Activated T-helper 17 cell treated with anti-CD3 and anti-CD28 coated beads, Interleukin-2, amount 50 U/mL, for 72 hours (primary cell): ENCODE data around the gene KCNAB3. TPM values are rescaled to one million over a fixed set of nuclear protein-coding genes. Genes with fewer than 3 reads are reported as not detected.

Experiments used
- ATAC-seq: fragments of 150-1000 bp; cut with Tn5 transposase; replicated peaks from 2 replicates; pipeline ENCODE4 v1.10.0; 2021; ENCODE audit warnings: mild to moderate bottlenecking, moderate library complexity
- H3K27ac Mint-ChIP-seq: one replicate; pipeline ENCODE4 v1.8.0; 2022; ENCODE audit warnings: mixed read lengths
- H3K27me3 Mint-ChIP-seq: one replicate; pipeline ENCODE4 v1.8.0; 2022; ENCODE audit warnings: mixed read lengths
- H3K36me3 Mint-ChIP-seq: one replicate; pipeline ENCODE4 v1.8.0; 2022; ENCODE audit warnings: low read depth, mild to moderate bottlenecking, mixed read lengths
- H3K4me1 Mint-ChIP-seq: one replicate; pipeline ENCODE4 v1.8.0; 2022; ENCODE audit warnings: mixed read lengths
- H3K4me3 Mint-ChIP-seq: one replicate; pipeline ENCODE4 v1.8.0; 2022; ENCODE audit warnings: mild to moderate bottlenecking, mixed read lengths
- H3K9me3 Mint-ChIP-seq: one replicate; pipeline ENCODE4 v1.8.0; 2022; ENCODE audit warnings: mixed read lengths
- total RNA-seq, 2 donors: library from RNA; stranded (reverse); gene quantifications; one replicate each; pipeline ENCODE4 v1.2.3, GENCODE V29; 2022

The KCNAB3 gene
- total RNA-seq, 2 donors from 2014 or later = 8.6 to 11.9 TPM

GRCh38 chr17:7897773-7898172, 31.9 kb downstream of the KCNAB3 start:
- no peaks in the 10 kb centered on the region for H3K9me3 Mint-ChIP-seq
- H3K27me3 Mint-ChIP-seq = no peaks in the 10 kb centered on the region
- H3K27ac Mint-ChIP-seq = peak overlapping the region; percentile 83
- H3K4me1 Mint-ChIP-seq = peaks cover 22% of the 10 kb centered on the region
- ATAC-seq = peak; percentile 96
- peak overlapping the region; percentile 50 for H3K4me3 Mint-ChIP-seq
- no peaks in the 10 kb centered on the region for H3K36me3 Mint-ChIP-seq

DNA sequence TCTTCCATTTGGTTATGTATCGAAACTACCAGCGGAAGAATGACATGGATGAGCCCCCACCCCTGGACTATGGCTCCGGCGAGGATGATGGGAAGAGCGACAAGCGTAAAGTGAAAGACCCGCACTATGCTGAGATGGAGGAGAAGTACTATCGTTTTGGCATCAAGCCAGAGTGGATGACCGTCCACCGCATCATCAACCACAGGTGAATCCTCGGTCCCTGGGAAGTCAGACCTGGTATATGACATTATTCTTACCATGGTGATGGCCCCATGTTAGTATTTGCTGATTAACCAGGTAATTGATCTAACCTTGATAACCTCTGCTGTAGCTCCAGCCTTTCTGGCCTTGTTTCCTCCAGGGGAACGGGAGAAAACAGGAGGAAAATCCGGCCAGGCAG, 32.6 kb downstream of the KCNAB3 start:
- Mint-ChIP-seq H3K27ac (peak overlapping the region; percentile 83), H3K4me1 (peaks cover 22% of the 10 kb centered on the region), H3K36me3 (no peaks in the 10 kb centered on the region), H3K4me3 (peak overlapping the region; percentile 50), H3K9me3 (no peaks in the 10 kb centered on the region), H3K27me3 (no peaks in the 10 kb centered on the region)
- ATAC-seq = peak; percentile 50

- Mint-ChIP-seq H3K27me3 (no peaks in the 10 kb centered on the region), H3K27ac (peak overlapping the region; percentile 39), H3K36me3 (no peaks in the 10 kb centered on the region), H3K4me1 (peaks cover 27% of the 10 kb centered on the region), H3K9me3 (no peaks in the 10 kb centered on the region), H3K4me3 (no peak overlapping the region)
- ATAC-seq = no peak
Measured at GRCh38 chr17:7894866-7895265, 34.8 kb downstream of the KCNAB3 start.

DNA sequence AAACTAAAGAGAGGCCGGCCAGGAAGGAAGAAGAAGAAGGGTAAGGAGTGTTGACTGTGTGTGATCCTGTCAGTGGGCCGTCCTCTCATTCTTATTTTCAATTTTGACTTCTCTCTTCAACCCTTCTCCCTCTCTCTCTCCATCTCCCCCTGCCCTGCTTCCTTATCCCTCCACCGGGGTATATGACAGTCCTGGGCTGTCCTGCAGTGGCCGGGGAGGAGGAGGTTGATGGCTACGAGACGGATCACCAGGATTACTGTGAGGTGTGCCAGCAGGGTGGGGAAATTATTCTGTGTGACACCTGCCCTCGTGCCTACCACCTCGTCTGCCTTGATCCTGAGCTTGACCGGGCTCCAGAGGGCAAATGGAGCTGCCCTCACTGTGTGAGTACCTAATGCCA, 35.4 kb downstream of the KCNAB3 start:
- Mint-ChIP-seq H3K27ac (peak overlapping the region; percentile 39), H3K9me3 (no peaks in the 10 kb centered on the region), H3K36me3 (no peaks in the 10 kb centered on the region), H3K4me1 (peaks cover 26% of the 10 kb centered on the region), H3K27me3 (no peaks in the 10 kb centered on the region), H3K4me3 (no peak overlapping the region)
- ATAC-seq = no peak

GRCh38 chr17:7893187-7893880, 36.3 kb downstream of the KCNAB3 start:
- Mint-ChIP-seq H3K4me1 (peaks cover 26% of the 10 kb centered on the region), H3K27ac (no peak overlapping the region), H3K4me3 (no peak overlapping the region), H3K36me3 (no peaks in the 10 kb centered on the region), H3K9me3 (no peaks in the 10 kb centered on the region), H3K27me3 (no peaks in the 10 kb centered on the region)
- no peak for ATAC-seq

DNA sequence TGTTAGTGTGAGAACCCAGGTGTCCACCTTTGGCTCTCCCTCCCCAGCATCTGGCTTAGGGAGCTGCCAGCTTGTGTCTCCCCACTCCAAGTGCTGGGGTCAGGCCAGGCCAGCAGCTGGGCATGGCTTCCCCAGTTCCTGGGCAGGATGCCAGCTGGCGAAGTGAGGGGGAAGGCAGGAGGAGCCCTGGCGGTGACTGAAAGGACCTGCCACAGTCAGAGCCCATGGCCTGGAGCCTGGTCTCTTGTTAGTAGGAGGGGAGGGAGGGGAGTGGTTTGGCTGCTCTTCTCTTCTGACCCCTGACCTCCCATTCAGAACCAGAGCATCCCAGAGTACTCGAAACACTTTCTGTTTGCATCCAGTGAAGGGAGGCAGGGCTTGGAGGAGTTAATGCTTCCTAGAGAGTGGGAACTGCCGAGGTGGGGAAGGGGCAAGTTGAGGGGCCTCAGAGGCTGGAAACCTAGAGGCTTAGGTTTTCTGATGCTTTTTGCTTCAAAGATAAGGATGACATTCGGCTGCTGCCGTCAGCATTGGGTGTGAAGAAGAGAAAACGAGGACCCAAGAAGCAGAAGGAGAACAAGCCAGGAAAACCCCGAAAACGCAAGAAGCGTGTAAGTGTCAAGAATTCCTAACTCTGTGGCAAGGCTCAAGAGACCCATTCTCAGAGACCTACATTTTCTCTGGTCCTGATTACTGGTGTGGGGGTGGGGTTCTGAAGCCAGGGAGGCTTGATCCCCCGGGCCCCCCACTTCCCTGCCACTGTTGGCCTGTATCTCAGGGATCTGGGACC, 40.3 kb downstream of the KCNAB3 start:
- ATAC-seq = peak; percentile 5
- Mint-ChIP-seq H3K9me3 (no peaks in the 10 kb centered on the region), H3K4me3 (no peak overlapping the region), H3K36me3 (peaks cover 11% of the 10 kb centered on the region), H3K27ac (no peak overlapping the region), H3K4me1 (peaks cover 10% of the 10 kb centered on the region), H3K27me3 (no peaks in the 10 kb centered on the region)

DNA sequence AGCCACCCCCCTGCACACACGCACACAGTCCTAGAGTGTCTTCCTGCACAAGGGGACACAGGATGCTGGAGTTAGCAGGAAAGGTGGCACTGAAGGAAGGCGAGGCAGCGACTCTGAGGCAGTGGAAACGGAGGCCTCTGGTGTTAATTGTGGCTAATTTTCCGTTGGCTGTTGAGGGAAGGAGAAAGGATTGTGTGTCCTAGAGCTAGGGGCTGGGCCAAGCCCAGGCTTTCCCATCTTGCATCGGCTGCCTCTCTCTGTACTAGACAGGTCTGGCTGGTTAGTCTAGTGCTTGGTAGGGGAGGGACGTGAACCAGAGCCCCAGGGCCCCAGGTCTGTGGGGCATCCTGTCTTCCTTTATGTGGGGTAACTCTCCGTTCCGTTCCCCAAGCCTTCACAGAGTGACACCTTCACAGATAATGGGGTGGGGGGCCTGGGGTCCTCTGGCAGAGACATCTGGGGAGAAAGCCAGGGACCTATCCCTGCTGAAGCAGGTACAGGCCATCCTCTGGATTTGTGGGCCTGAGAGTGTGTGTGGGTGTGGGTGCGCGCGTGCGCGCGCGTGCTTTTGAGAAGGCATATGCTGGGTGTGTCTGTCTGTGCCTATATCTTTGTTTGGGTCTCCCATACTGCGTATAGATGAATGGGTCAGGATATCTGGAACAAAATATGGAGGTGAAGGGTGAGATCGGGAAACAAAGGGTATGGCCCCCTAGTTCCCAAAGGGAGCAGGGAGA, 41.3 kb downstream of the KCNAB3 start, which contains the start of gene CHD3:
Gene CHD3 (plus strand): TSS at position 606 of the 737 bp plus-strand sequence. CDS start 212 bp downstream, outside the sequence.
- no peak within 1 kb of the TSS for H3K27ac Mint-ChIP-seq
- H3K4me1 Mint-ChIP-seq = peaks cover 10% of the 10 kb centered on the region
- peaks cover 11% of the 10 kb centered on the region for H3K36me3 Mint-ChIP-seq
- ATAC-seq = peak; percentile 53
- H3K9me3 Mint-ChIP-seq = no peaks in the 10 kb centered on the region
- no peak within 1 kb of the TSS for H3K4me3 Mint-ChIP-seq
- no peaks in the 10 kb centered on the region for H3K27me3 Mint-ChIP-seq

GRCh38 chr17:7887482-7888183, 42.0 kb downstream of the KCNAB3 start:
- Mint-ChIP-seq H3K27me3 (no peaks in the 10 kb centered on the region), H3K4me1 (peaks cover 10% of the 10 kb centered on the region), H3K36me3 (peaks cover 11% of the 10 kb centered on the region), H3K4me3 (no peak overlapping the region), H3K9me3 (no peaks in the 10 kb centered on the region), H3K27ac (no peak overlapping the region)
- ATAC-seq = peak; percentile 79

DNA sequence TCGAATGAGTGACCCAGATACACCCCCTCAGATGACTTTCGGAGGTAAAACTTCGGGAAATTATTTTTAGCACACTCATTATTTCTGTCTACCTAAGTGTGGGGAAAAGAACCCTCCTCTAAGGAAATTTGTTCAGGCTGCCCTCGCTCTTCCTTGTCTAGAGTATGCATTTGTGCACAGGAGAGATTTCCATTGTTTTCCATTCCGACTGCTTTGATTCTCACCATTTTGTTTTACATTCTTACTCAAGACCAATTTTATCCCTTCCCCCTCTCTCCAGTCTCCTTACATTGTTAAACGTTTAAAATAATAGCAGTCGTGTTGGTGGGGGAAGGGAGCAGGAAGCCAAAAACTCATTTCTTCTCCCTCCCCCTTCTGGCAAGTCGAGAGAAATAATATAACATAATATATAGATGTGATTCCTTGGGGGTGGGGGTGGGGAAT, 42.6 kb downstream of the KCNAB3 start:
- no peak for ATAC-seq
- H3K36me3 Mint-ChIP-seq = peaks cover 11% of the 10 kb centered on the region

DNA sequence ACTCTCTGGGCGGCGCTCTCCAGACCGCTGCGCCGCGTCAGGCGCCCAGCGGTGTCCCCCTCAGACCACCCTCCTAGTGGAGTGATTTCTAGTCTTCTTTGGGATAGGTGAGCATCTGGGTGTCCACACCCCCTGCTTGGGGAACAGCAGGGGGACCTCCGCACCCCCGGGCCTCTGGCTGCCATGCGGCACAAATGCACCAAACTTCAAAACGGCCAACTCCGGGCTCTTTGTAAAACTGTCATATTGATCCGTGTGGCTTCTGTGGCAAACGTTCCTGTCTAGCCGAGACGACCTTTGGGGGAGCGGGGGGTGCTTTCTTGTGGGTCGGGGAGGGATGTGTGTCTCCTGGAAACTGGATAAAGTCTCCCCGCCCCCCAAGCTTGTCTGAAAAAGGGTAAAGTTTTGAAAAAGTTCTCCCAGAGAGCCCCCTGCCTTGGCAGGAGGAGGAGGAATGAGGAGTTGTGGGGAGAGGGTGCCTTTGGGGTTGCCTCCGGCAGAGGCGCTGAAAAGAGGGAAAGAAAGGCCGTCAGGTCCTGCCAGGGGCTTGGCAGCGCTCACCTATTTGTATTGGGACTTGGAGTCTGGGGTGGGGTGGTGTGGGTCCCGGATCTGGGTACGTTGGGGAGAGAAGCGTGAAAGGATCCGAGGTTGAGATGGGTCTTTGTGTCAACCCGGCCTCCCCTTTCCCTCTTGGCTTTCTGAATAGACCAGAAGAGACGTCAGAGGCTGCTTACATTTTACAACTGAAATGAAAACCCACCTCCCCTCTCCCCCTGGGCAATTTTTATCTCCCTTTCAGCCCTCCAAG, 43.2 kb downstream of the KCNAB3 start:
- H3K27me3 Mint-ChIP-seq = no peaks in the 10 kb centered on the region
- no peak overlapping the region for H3K4me3 Mint-ChIP-seq
- H3K36me3 Mint-ChIP-seq = peaks cover 11% of the 10 kb centered on the region
- no peak overlapping the region for H3K27ac Mint-ChIP-seq
- ATAC-seq = peak; percentile 5
- no peaks in the 10 kb centered on the region for H3K9me3 Mint-ChIP-seq
- peaks cover 10% of the 10 kb centered on the region for H3K4me1 Mint-ChIP-seq

More for the DNA sequence above, 42.6 kb downstream of the KCNAB3 start:
- Mint-ChIP-seq H3K4me1 (peaks cover 10% of the 10 kb centered on the region), H3K27me3 (no peaks in the 10 kb centered on the region), H3K27ac (no peak overlapping the region), H3K9me3 (no peaks in the 10 kb centered on the region), H3K4me3 (no peak overlapping the region)

- Mint-ChIP-seq H3K27me3 (no peaks in the 10 kb centered on the region), H3K4me3 (no peak overlapping the region), H3K36me3 (peaks cover 11% of the 10 kb centered on the region), H3K4me1 (peaks cover 9% of the 10 kb centered on the region), H3K27ac (no peak overlapping the region), H3K9me3 (no peaks in the 10 kb centered on the region)
- ATAC-seq = peak; percentile 10
Measured at GRCh38 chr17:7885367-7886226, 44.1 kb downstream of the KCNAB3 start.

- Mint-ChIP-seq H3K36me3 (peaks cover 11% of the 10 kb centered on the region), H3K27me3 (no peaks in the 10 kb centered on the region), H3K4me3 (peak overlapping the region; percentile 52), H3K9me3 (no peaks in the 10 kb centered on the region), H3K4me1 (peaks cover 4% of the 10 kb centered on the region), H3K27ac (no peak overlapping the region)
- no peak for ATAC-seq
Measured at GRCh38 chr17:7884581-7885366, 44.9 kb downstream of the KCNAB3 start.
